NCI-H345 (cell line): ENCODE data around the gene KRT6A.
A peak's percentile ranks its signal among the peaks of the same experiment; 100 is the strongest.

ENCODE experiments used
- DNase-seq: peaks from one replicate; lab custom pipeline; 2025; lab: John Stamatoyannopoulos, UW

KRT6A gene

GRCh38 chr12:52493172-52493571 lies at the start of gene KRT6A:
KRT6A (minus strand) TSS chr12:52493257; CDS start chr12:52493188, 69 bp downstream.
- no peak for DNase-seq

GRCh38 chr12:52542157-52542556 lies 49.1 kb upstream of the KRT6A start:
- no peak for DNase-seq

GRCh38 chr12:52541709-52542108 lies 48.7 kb upstream of the KRT6A start:
- no peak for DNase-seq

GRCh38 chr12:52540531-52540930 lies 47.5 kb upstream of the KRT6A start:
- no peak for DNase-seq

- DNase-seq, result no peak
Observed at GRCh38 chr12:52539821-52540173, 46.7 kb upstream of the KRT6A start.

GRCh38 chr12:52539083-52539820 lies 46.2 kb upstream of the KRT6A start:
- DNase-seq, result peak; percentile 78

- DNase-seq, result no peak
Observed at GRCh38 chr12:52537101-52537500, 44.0 kb upstream of the KRT6A start.

- no peak for DNase-seq
Observed at GRCh38 chr12:52535574-52535973, 42.5 kb upstream of the KRT6A start.

GRCh38 chr12:52534482-52534881 lies 41.4 kb upstream of the KRT6A start:
- DNase-seq, result no peak

- no peak for DNase-seq
Observed at GRCh38 chr12:52533686-52534470, 40.8 kb upstream of the KRT6A start.

GRCh38 chr12:52532636-52533035 lies 39.6 kb upstream of the KRT6A start:
- no peak for DNase-seq

- DNase-seq, result no peak
Observed at GRCh38 chr12:52531566-52532300, 38.7 kb upstream of the KRT6A start.

- no peak for DNase-seq
Observed at GRCh38 chr12:52530905-52531304, 37.8 kb upstream of the KRT6A start.

- DNase-seq, result no peak
Observed at GRCh38 chr12:52530366-52530765, 37.3 kb upstream of the KRT6A start.

GRCh38 chr12:52529846-52530245 lies 36.8 kb upstream of the KRT6A start:
- no peak for DNase-seq

- DNase-seq, result no peak
Observed at GRCh38 chr12:52529417-52529816, 36.4 kb upstream of the KRT6A start.

- no peak for DNase-seq
Observed at GRCh38 chr12:52528641-52529143, 35.6 kb upstream of the KRT6A start.

- no peak for DNase-seq
Observed at GRCh38 chr12:52527121-52527800, 34.2 kb upstream of the KRT6A start.

- DNase-seq, result no peak
Observed at GRCh38 chr12:52526511-52526951, 33.5 kb upstream of the KRT6A start.

- no peak for DNase-seq
Observed at GRCh38 chr12:52525661-52526499, 32.8 kb upstream of the KRT6A start.
